ENCODE results near the gene MPZL2. TPM values are rescaled to one million over a fixed set of nuclear protein-coding genes. Genes with fewer than 3 reads are reported as not detected.
A peak's percentile ranks its signal among the peaks of the same experiment; 100 is the strongest.

MPZL2 gene
- total RNA-seq, 2 donors from 2014 or later, result 19.7 to 48.5 TPM

GRCh38 chr11:118258410-118258809 lies 5.7 kb downstream of the MPZL2 start:
- Histone ChIP-seq H3K27me3 (no peaks in the 10 kb centered on the region), H3K27ac (no peak overlapping the region), H3K36me3 (replicated peaks in 1 of 2; ENCODE audit: insufficient read depth in 1 of 2, low read depth in 2 of 2) (peaks cover 0 to 4% of the 10 kb centered on the region in 2 donors), H3K4me3 (no peak overlapping the region), H3K4me1 (peaks cover 14% of the 10 kb centered on the region), H3K9me3 (no peaks in the 10 kb centered on the region)
- DNase-seq, result no peak
- 0% methylated on average over 1 of the region's 1 CpG for WGBS, 2 donors
- TF ChIP-seq CTCF (IDR thresholded peaks at IDR 0.05) (peak in 1 of 7 experiments; percentile 5), POLR2A (IDR thresholded peaks at IDR 0.05) (no peak)
- intact Hi-C loops (cut with DNase I), result no loop called here
- ATAC-seq, result no peak

GRCh38 chr11:118252688-118253087 lies 11.4 kb downstream of the MPZL2 start:
- peak overlapping the region; percentile 92 to 98 (median 95) for H3K27ac ChIP-seq
- ATAC-seq (no peak), DNase-seq (no peak)
- no peaks in the 10 kb centered on the region for H3K27me3 ChIP-seq
- TF ChIP-seq CTCF (IDR thresholded peaks at IDR 0.05) (no peak), POLR2A (IDR thresholded peaks at IDR 0.05) (no peak)
- peaks cover 0 to 2% of the 10 kb centered on the region in 2 donors for H3K36me3 ChIP-seq (replicated peaks in 1 of 2; ENCODE audit: insufficient read depth in 1 of 2, low read depth in 2 of 2)
- H3K9me3 ChIP-seq, result no peaks in the 10 kb centered on the region
- H3K4me3 ChIP-seq, result peak overlapping the region in 1 of 2 donors; percentile 79
- intact Hi-C loops (cut with DNase I), result no loop called here
- WGBS, 2 donors, result 16 to 22% methylated on average over 3 of the region's 3 CpGs
- H3K4me1 ChIP-seq, result peaks cover 14% of the 10 kb centered on the region

- H3K4me1 ChIP-seq, result peaks cover 19% of the 10 kb centered on the region
- no peaks in the 10 kb centered on the region for H3K9me3 ChIP-seq
- H3K27ac ChIP-seq, result peak within 1 kb of the TSS; percentile 92 to 98 (median 95)
- intact Hi-C loops (cut with DNase I), result no loop called here
- WGBS, 2 donors, result 1% methylated on average over 22 to 33 of the region's 33 CpGs
- peak within 1 kb of the TSS; percentile 79 for H3K4me3 ChIP-seq
- TF ChIP-seq CTCF (IDR thresholded peaks at IDR 0.05) (peak in 1 of 7 experiments; percentile 4), POLR2A (IDR thresholded peaks at IDR 0.05) (peak; percentile 15 to 85 (median 72))
- DNase-seq (peak; percentile 94 to 97 (median 96)), ATAC-seq (peak; percentile 95)
- peaks cover 0 to 2% of the 10 kb centered on the region in 2 donors for H3K36me3 ChIP-seq (replicated peaks in 1 of 2; ENCODE audit: insufficient read depth in 1 of 2, low read depth in 2 of 2)
- H3K27me3 ChIP-seq, result no peaks in the 10 kb centered on the region
These were observed 12.0 kb downstream of the MPZL2 start, which contains the start of gene MPZL3 for GRCh38 chr11:118251858-118252652. MPZL3 (minus strand) TSS chr11:118252365; CDS start chr11:118252294, 71 bp downstream.

DNA sequence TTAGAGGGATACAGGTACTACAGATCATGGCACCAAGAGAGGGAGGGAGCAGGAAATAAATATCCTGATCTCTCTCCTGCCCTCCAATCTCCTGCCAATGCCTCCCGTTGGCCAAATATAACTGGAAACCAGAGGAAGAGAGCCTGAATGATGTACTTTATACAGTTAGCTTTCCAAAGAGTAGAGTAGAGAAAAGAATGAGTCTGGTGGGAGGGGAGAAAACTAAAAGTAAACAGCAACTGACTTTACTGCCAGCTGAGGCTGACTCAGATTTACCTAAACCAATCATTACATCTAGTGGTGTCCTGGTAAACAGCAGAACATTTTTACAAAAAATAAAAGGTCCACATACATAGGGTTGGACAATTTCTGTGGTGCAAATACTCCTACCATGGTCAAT lies 17.1 kb downstream of the MPZL2 start:
- no peak for TF ChIP-seq CTCF (IDR thresholded peaks at IDR 0.05)
- TF ChIP-seq POLR2A (IDR thresholded peaks at IDR 0.05), result no peak
- intact Hi-C loops (cut with DNase I), result no loop called here
- Histone ChIP-seq H3K4me3 (no peak overlapping the region), H3K27me3 (no peaks in the 10 kb centered on the region), H3K36me3 (replicated peaks in 1 of 2; ENCODE audit: insufficient read depth in 1 of 2, low read depth in 2 of 2) (no peaks in the 10 kb centered on the region), H3K9me3 (no peaks in the 10 kb centered on the region), H3K27ac (no peak overlapping the region), H3K4me1 (peaks cover 16% of the 10 kb centered on the region)
- DNase-seq, result no peak
- ATAC-seq, result no peak
- WGBS, 2 donors, result 58 to 67% methylated on average over 1 of the region's 1 CpG
